ENCODE measurements around the gene HORMAD2. TPM values are rescaled to one million over a fixed set of nuclear protein-coding genes. Genes with fewer than 3 reads are reported as not detected.

The HORMAD2 gene
- total and polyA plus RNA-seq, 9 of the 15 experiments (the other 6 are each of a cell fraction or from before 2014, with no cell fraction given) = not detected

- Histone ChIP-seq H3K4me2 (ENCODE audit: insufficient read depth, low read length) (no peak overlapping the region), H3K9me3 (replicated peaks; ENCODE audit: control insufficient read depth, insufficient read depth, low read depth, low read length) (no peaks in the 10 kb centered on the region), H3K36me3 (ENCODE audit: control insufficient read depth, insufficient read depth, low read length) (no peaks in the 10 kb centered on the region), H3K9me1 (ENCODE audit: control insufficient read depth, insufficient read depth, low read length) (no peaks in the 10 kb centered on the region), H3K27ac (ENCODE audit: extremely low read depth, low read depth, low read length) (no peak overlapping the region), H3K9ac (ENCODE audit: insufficient read depth in 1 of 2, low read depth in 2 of 2, low read length in 2 of 2) (no peak overlapping the region), H3K79me2 (ENCODE audit: control insufficient read depth, insufficient read depth, low read length) (no peaks in the 10 kb centered on the region), H4K20me1 (replicated peaks; ENCODE audit: control insufficient read depth, insufficient read depth, low read length) (no peaks in the 10 kb centered on the region), H3K27me3 (ENCODE audit: control insufficient read depth in 2 of 2, insufficient read depth in 2 of 2, low read length in 2 of 2) (no peaks in the 10 kb centered on the region), H3K4me3 (no peak overlapping the region), H2AFZ (ENCODE audit: low read depth, low read length) (no peak overlapping the region), H3K4me1 (replicated peaks in 1 of 2; ENCODE audit: control insufficient read depth in 2 of 2, insufficient read depth in 2 of 2, low read length in 2 of 2) (no peaks in the 10 kb centered on the region)
- ATAC-seq = no peak
- intact Hi-C loops (cut with micrococcal nuclease) = no loop called here
- in situ Hi-C loops (cut with MboI) = no loop called here
- CTCF ChIA-PET (ENCODE audit: low intra/inter-chr PET ratio) = no interaction called here
- no TSS peak for BruUV-seq (replicated peaks)
- no peak for DNase-seq (ENCODE audit: extremely low read depth in 1 of 4, low spot score in 3 of 4)
- no peak for FAIRE-seq
- POLR2A ChIA-PET = interaction anchor here (0.7 to 1.3 kb wide), 3 partner anchors 11 to 182 kb away, joined by 3 to 4 read pairs (median 3); no protein-coding TSS in a partner anchor
- WGBS (ENCODE audit: insufficient coverage, low coverage, missing lambda C conversion rate) = under 1% methylated on average over 9 of the region's 10 CpGs
- no peak for TF ChIP-seq ZNF592 (IDR thresholded peaks at IDR 0.05)
- no peak for TF ChIP-seq NR0B1 (IDR thresholded peaks at IDR 0.05; ENCODE audit: partially characterized antibody)
- TF ChIP-seq ZNF347 (CRISPR knock-in tag; IDR thresholded peaks at IDR 0.05; ENCODE audit: low read depth) = no peak
- no peak for TF ChIP-seq ZNF212 (CRISPR knock-in tag; IDR thresholded peaks at IDR 0.05)
- no peak for TF ChIP-seq BRF1 (IDR thresholded peaks at IDR 0.05; ENCODE audit: borderline replicate concordance, extremely low read depth, insufficient read length)
- TF ChIP-seq UBTF (IDR thresholded peaks at IDR 0.05; ENCODE audit: borderline replicate concordance in 1 of 2, low read depth in 2 of 2, low read length in 2 of 2) = no peak
- TF ChIP-seq DDX20 (tag; IDR thresholded peaks at IDR 0.05; ENCODE audit: low read depth) = no peak
- TF ChIP-seq CHD4 (IDR thresholded peaks at IDR 0.05; ENCODE audit: insufficient read depth, insufficient replicate concordance, low read depth, low read length, poor library complexity, severe bottlenecking) = no peak
- no peak for TF ChIP-seq STAT5B (CRISPR knock-in tag; IDR thresholded peaks at IDR 0.05)
- no peak for TF ChIP-seq NR2C2 (CRISPR knock-in tag; IDR thresholded peaks at IDR 0.05)
- no peak for TF ChIP-seq NR2C2 (tag; IDR thresholded peaks at IDR 0.05)
Measured at GRCh38 chr22:30054067-30054763, 26.0 kb upstream of the HORMAD2 start.
